ENCODE results near the gene XPOT.

Gene XPOT

DNA sequence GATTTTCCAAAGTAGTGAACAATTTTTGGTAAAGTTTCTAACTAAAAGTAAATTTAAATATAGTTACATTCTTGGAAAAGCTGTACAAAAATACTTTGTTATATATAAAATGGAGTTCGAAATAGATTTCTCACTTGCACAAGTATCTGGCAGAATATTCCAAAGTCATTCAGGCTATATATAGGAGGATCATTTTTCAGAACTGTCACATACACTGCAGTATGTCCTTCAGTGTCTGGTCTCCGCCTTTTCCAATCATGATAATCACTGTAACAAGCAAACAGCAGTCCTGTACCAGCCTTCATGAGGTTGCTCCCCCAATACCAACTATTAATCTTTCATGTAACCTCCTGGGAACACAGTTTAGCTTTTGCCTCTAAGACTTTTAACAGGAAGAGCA lies 66.3 kb downstream of the XPOT start:
- no peak for DNase-seq

DNA sequence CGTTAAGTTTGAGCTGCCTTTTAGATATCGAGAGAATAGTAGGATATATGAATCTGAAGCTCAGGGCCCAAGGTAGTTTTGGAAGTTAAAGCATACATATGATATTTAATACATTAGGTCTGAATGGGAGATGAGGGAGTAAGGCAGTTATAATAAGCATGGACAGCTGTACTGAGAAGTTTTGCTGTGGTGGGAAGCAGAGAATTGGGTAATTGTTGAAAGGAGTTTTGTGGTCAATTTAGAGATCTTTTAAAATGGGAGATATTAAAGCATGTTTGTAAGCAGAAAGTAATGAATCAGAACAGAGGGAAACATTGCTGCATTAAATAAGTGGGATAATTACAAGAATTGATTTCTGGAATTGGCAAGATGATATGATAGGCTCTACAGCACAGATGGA lies 69.0 kb downstream of the XPOT start:
- DNase-seq, result no peak

DNA sequence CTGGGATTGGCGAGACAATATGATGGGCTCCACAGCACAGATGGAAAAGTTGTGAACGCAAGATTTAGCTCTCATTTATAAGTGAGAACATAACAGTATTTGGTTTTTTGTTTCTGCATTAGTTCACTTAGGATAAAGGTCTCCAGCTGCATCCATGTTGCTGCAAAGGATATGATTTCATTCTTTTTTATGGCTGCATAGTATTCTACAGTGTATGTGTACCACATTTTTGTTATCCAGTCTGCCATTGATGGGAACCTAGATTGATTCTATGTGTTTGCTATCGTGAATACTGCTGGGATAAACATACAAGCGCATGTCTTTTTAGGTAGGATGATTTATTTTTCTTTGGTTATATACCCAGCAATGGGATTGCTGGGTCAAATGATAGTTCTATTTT lies 71.3 kb downstream of the XPOT start:
- DNase-seq, result no peak

DNA sequence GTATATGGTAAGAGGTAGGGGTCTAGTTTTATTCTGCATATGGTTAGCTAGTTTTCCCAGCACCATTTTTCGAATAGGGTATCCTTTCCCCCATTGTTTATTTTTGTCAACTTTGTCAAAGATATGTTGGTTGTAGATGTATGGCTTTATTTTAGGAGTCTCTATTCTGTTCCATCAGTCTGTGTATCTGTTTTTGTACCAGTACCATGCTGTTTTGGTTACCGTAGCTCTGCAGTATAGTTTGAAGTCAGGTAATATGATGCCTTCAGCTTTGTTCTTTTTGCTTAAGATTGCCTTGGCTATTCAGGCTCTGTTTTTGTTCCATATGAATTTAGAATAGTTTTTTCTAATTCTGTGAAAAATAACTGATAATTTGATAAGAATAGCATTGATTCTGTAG lies 72.7 kb downstream of the XPOT start:
- no peak for DNase-seq

DNA sequence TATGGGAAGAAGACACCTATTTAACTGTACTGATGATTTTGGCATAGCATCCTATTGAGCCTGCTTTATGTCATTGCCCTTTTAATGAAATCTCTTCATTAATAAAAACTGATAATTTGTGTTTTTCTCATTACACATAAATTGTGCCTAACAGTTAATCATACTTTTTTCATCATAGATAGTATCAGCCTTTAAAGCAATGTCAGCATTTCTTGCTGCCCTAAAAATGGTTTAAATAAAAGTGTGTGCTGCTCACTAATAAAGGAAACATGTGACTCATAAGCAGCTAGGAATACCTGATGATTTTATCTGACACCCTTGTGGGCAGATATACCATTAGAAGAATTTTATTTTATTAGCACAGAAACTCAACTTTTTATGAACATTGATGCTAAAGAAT lies 74.5 kb downstream of the XPOT start:
- no peak for DNase-seq

DNA sequence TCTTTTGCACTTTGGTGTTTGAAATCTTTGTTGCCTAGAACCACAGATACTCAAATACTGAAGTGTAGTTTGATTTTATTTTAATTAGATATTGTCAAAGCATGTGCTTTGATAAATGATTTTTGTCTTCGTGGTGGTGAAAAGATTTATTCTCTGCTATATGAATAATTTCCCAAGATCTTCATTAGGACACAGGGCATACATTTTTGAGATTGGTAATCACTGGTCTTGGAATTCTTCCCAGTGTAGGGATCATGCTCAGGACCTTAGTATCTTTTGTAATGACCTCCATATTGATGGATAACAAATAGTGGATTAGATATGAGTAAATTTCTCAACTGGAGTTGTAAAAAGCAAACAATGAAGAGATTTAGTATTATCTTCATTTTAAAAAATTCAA lies 76.0 kb downstream of the XPOT start:
- no peak for DNase-seq

DNA sequence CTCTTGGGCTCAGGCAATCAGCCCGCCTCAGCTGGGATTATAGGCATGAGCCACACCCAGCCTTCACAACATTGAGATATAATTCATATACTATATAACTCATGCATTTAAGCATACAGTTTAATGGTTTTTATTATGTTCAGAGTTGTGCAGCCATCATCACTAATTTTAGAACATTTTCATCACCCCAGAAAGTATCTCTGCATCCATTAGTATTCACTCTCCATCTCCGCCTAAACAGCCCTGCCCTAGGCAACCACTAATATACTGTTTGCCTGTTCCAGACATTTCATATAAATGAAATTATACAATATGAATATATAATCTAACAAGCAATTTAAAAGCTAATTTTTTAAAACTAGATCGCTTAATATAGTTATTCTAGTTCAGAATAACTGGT lies 82.5 kb downstream of the XPOT start:
- DNase-seq, result no peak

DNA sequence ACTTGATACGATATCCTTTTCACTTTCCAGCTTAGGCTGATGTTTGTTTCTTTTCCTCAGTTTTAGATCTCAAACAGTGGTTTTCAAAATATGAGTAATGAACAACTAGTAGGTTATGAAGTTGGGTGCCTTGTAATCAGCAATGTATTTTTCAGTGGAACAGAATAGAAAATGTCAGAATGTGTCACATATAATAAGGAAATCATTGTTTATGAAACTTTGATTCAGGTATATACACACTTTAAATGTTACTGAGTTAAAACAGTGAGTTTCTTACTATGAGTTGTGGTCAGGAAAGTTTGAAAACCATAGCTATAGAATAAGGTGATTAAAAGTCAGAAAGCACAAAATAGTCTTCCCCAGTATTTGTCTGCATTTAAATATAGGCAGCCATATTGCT lies 87.5 kb downstream of the XPOT start:
- DNase-seq, result no peak

DNA sequence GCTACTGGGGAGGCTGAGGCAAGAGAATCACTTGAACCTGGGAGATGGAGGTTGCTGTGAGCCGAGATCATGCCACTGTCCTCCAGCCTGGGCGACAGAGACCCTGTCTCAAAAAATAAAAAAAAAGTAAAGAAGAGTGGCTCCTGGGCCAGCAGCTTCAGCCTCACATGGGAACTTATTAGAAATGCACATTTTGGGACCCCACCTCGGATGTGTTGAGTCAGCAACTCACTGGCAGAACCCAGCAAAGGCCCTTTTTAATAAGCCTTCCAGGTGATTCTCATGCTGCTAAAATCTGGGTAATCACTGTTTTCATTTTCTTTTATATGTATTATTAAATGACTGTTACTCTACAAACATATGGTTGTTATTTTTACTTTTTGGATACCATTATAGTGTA lies 89.3 kb downstream of the XPOT start:
- no peak for DNase-seq

DNA sequence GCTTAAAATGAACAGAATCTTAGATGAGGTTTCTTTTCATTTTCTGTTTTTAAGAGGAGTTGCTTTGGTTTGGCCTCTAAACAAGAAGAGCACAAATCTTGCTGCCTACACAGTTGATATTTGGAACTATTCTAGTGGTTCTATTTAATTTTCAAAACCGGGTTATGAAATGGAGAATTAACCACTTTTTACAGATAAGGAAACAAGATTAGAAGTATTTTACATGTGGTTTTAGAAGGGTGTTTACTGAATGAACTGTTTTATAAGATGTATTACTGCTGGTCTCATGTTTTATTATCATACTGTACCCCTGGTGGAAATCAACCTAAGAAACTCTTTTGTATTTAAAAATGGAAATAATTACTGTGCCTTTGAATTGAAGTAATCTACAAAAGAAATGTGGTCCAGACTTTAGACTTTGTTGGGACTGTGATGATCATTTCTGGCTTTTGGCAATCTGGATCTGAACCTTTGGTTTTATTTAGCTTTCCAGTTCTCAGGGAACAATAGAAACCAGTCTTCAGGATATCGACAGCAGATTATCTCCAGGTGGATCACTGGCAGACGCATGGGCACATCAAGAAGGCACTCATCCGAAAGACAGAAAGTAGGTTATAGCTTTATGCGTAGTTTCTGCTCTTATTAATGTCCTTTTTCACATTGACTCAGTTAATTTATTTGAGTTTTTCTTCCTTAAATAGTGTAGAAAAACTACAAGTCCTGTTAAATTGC lies 91.0 kb downstream of the XPOT start:
- no peak for DNase-seq

DNA sequence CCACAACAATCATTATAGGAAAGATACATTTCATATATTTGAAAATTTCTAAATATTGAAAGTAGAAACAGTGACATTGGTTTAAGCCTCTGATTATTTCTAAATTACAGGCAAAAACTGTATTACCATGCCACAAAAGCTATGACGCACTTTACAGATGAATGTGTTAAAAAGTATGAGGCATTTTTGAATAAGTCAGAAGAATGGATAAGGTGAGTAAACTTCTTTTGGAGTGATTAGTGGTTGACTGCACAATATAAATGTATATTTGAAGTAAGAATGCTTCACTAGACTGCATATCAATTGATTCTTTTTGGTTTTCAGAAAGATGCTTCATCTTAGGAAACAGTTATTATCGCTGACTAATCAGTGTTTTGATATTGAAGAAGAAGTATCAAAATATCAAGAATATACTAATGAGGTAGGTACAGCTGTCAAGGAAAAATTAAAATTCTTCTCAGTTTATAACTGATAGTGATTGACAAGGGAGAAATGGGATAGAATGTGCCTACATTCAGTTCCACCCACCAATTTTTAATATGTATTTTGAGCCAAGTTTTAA lies 92.7 kb downstream of the XPOT start:
- no peak for DNase-seq

DNA sequence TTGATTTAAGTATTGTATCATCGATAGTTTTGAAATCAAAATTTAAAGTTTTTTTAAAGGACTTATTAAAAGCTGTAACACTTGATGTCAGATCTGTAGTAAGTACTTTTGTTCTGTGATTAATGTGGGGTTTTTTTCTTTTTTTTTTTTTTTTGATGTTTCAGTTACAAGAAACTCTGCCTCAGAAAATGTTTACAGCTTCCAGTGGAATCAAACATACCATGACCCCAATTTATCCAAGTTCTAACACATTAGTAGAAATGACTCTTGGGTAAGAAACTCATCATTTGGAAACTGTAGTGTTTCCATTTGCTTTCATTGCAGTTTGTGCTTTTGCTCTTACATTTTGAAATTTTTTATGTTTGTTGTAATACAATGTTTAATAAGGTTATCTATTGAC lies 93.3 kb downstream of the XPOT start:
- no peak for DNase-seq

DNA sequence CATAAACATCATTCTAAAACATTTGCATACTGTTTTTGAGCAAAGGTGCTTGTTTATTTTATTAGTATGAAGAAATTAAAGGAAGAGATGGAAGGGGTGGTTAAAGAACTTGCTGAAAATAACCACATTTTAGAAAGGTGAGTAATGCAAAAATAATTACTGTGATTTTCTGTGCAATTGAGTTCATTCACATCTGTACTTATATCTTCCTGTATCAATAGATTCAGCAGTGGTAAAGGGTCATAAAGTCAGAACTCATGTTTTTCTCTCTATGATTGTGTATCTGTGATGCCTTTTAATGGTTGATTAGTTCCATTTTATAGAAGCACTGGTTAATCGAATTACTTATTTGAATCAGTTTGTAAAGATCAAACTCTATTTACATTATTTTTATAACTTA lies 93.7 kb downstream of the XPOT start:
- DNase-seq, result no peak

DNA sequence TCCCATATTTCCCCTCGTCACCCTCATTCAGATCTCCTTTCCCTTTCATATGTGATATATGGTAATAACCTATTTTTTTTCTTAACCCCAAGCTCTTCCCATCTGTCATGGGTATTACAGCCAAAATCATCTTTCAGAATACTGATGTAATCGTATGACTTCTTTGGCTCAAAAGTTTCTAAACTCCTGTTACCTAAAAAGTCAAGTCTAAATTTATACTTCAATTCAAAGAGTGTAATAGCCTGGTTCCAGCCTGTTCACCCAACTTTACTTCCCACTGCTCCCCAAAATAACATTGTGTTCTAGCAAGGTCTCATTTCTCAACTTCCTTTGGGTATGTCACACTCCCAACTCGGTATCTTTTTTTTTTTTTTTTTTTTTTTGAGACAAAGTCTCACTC lies 96.2 kb downstream of the XPOT start:
- peak; percentile 53 to 72 for DNase-seq
